GM12878 (cell line): ENCODE data around the gene RCE1. TPM values are rescaled to one million over a fixed set of nuclear protein-coding genes. Genes with fewer than 3 reads are reported as not detected.

Source experiments
- ATF7 ChIP-seq: fragments of 450-650 bp; IDR thresholded peaks from 2 replicates; pipeline ENCODE4 v1.6.1; 2016; ENCODE audit warnings: low read depth, mild to moderate bottlenecking
- CBX5 ChIP-seq: sonication (generic); IDR thresholded peaks from 2 replicates; pipeline ENCODE4 v1.6.1; 2016; ENCODE audit warnings: low read depth, moderate library complexity, mild to moderate bottlenecking, inconsistent platforms
- CEBPB ChIP-seq, 2 experiments: fragments of 150-350 bp in 1 of 2; IDR thresholded peaks; 2 replicates each; pipeline ENCODE4 v1.6.1; 2012 to 2014; ENCODE audit warnings: low read depth in 2 of 2, low read length in 2 of 2, borderline replicate concordance in 1 of 2, inconsistent platforms in 1 of 2
- HCFC1 ChIP-seq: fragments of 150-350 bp; IDR thresholded peaks from 2 replicates; pipeline ENCODE4 v1.6.1; 2014; ENCODE audit warnings: low read length
- HDAC6 ChIP-seq: fragments of 200-600 bp; sonication (generic); IDR thresholded peaks from one replicate; pipeline ENCODE4 v1.8.0; 2017; ENCODE audit warnings: antibody characterized with exemption; ENCODE audit not compliant: unreplicated experiment
- IKZF2 ChIP-seq, 2 experiments: fragments of 450-650 bp; IDR thresholded peaks; 2 replicates each; pipeline ENCODE4 v1.6.1; 2017; ENCODE audit warnings: mild to moderate bottlenecking in 2 of 2, moderate library complexity in 2 of 2
- JUNB ChIP-seq: IDR thresholded peaks from 2 replicates; pipeline ENCODE4 v1.6.1; 2016; ENCODE audit warnings: antibody characterized with exemption, mild to moderate bottlenecking
- JUND ChIP-seq: IDR thresholded peaks from 2 replicates; pipeline ENCODE4 v1.6.1; 2012; ENCODE audit warnings: low read depth, mild to moderate bottlenecking, low read length, improper control_type of control experiment, moderate library complexity
- KAT2A ChIP-seq: conservative IDR thresholded peaks from 2 replicates; pipeline ENCODE4 v1.6.1; 2011; ENCODE audit warnings: low read depth, low read length; ENCODE audit not compliant: control insufficient read depth
- KLF5 ChIP-seq: fragments of 450-650 bp; IDR thresholded peaks from 2 replicates; pipeline ENCODE4 v1.6.1; 2014; ENCODE audit warnings: mild to moderate bottlenecking; ENCODE audit not compliant: partially characterized antibody
- MEF2B ChIP-seq: fragments of 450-650 bp; IDR thresholded peaks from 2 replicates; pipeline ENCODE4 v1.6.1; 2018; ENCODE audit warnings: mild to moderate bottlenecking, moderate library complexity; ENCODE audit not compliant: partially characterized antibody, poor library complexity, severe bottlenecking
- MTA3 ChIP-seq: IDR thresholded peaks from 2 replicates; pipeline ENCODE4 v1.6.1; 2012; ENCODE audit warnings: low read length, inconsistent platforms, borderline replicate concordance
- NBN ChIP-seq: fragments of 450-650 bp; IDR thresholded peaks from 2 replicates; pipeline ENCODE4 v1.6.1; 2016
- NFIC ChIP-seq: IDR thresholded peaks from 2 replicates; pipeline ENCODE4 v1.6.1; 2012; ENCODE audit warnings: low read depth, mild to moderate bottlenecking, inconsistent platforms, low read length, moderate library complexity
- NFYB ChIP-seq: IDR thresholded peaks from 2 replicates; pipeline ENCODE4 v1.6.1; 2011; ENCODE audit warnings: low read depth, mild to moderate bottlenecking, low read length, improper control_type of control experiment, moderate library complexity; ENCODE audit not compliant: insufficient read depth
- NR2C1 ChIP-seq: fragments of 450-650 bp; IDR thresholded peaks from 2 replicates; pipeline ENCODE4 v1.6.1; 2017; ENCODE audit warnings: antibody characterized with exemption, mild to moderate bottlenecking, moderate library complexity
- RB1 ChIP-seq: fragments of 450-650 bp; formaldehyde crosslinking; IDR thresholded peaks from 2 replicates; pipeline ENCODE4 v1.6.1; 2017; ENCODE audit warnings: mild to moderate bottlenecking, borderline replicate concordance
- SIX5 ChIP-seq: IDR thresholded peaks from 2 replicates; pipeline ENCODE4 v1.6.1; 2011; ENCODE audit warnings: mild to moderate bottlenecking, low read depth, low read length, moderate library complexity; ENCODE audit not compliant: severe bottlenecking
- TCF7 ChIP-seq: IDR thresholded peaks from 2 replicates; pipeline ENCODE4 v1.6.1; 2014; ENCODE audit warnings: antibody characterized with exemption, borderline replicate concordance
- ZBTB11 ChIP-seq: fragments of 450-650 bp; formaldehyde crosslinking; IDR thresholded peaks from 2 replicates; pipeline ENCODE4 v1.5.0; 2022; ENCODE audit warnings: mild to moderate bottlenecking, missing genetic modification characterization
- polyA plus RNA-seq, 11 experiments: library from polyadenylated mRNA; depleted of rRNA in 4 of 11; unstranded in 6 of 11; stranded (reverse) in 5 of 11; fragments of >200 nt; fragmentation: Nextera tagmentation in 4 of 11; fragmentation: Illumina TruSeq in 1 of 11; extraction: Ambion mirVana in 4 of 11; extraction: Trizol in 1 of 11; gene quantifications; 1 replicate in 1 of 11; 2 replicates in 10 of 11; pipeline versions ENCODE4 v1.2.1 to v1.2.3, GENCODE V29; 2011 to 2016; ENCODE audit warnings: inconsistent platforms in 2 of 11, missing spikeins in 2 of 11, low read depth in 1 of 11
- total RNA-seq, 4 experiments: library from RNA; depleted of rRNA in 3 of 4; stranded (reverse); fragments of >200 nt in 3 of 4; fragmentation: Illumina TruSeq in 1 of 4; extraction: Trizol in 1 of 4; gene quantifications; 2 replicates each; pipeline versions ENCODE4 v1.2.1 to v1.2.3, GENCODE V29; 2013 to 2021
- TF ChIP-seq, protein P1 (sequence below): IDR thresholded peaks from 2 replicates; pipeline ENCODE4 v1.6.1; 2012; ENCODE audit warnings: low read depth, low read length, improper control_type of control experiment
- TF ChIP-seq, protein P2 (sequence below): IDR thresholded peaks from 2 replicates; pipeline ENCODE4 v1.6.1; 2012; ENCODE audit warnings: low read depth, low read length, improper control_type of control experiment
- TF ChIP-seq, protein P3 (sequence below): fragments of 450-650 bp; formaldehyde crosslinking; IDR thresholded peaks from 2 replicates; pipeline ENCODE4 v1.4.0; 2020; ENCODE audit warnings: mild to moderate bottlenecking, moderate library complexity

The RCE1 gene
- total and polyA plus RNA-seq, 10 of the 15 experiments (the other 5 are each of a cell fraction or from before 2014, with no cell fraction given): 0.79 to 32.9 (median 16.4) TPM

DNA sequence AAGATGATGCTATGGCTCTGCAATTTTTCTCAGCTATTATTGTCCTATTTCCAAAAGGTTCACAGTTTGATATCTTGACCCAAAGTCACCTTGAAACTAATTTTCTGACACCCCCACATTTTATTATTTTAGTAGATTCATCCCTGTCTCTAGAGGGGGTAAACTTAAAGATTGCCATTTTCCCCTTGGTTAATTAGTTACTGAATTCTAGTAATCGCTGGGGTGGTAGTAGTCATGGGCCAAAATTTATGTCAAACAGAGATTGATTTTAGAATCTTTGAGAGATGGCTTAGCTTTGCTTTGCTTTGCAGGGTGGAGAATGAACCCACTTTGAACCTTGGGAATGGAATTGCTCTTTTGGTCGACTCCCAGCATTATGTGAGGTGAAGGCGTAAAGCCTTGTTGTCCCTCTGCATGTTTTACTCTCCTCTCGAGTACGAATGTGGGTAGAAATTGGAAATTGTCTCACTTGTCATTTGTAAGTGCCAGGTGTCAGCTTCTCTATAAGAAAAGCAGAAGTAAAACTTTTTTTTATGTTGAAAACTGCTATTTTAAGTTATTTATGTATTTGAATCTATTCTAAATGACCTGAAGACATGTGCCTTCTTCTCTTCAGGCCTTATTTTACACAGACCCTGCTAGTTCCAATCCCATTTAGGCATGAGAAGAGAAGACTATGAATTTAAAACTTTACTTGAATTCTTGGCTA, 42.4 kb upstream of the RCE1 start (continued):
- TF ChIP-seq ZBTB11 (CRISPR knock-in tag) (no peak), HCFC1 (no peak), CEBPB (IDR thresholded peaks at IDR 0.05; ENCODE audit: borderline replicate concordance in 1 of 2, low read depth in 2 of 2, low read length in 2 of 2) (no peak; a peak in 1 of 4 replicates), HDAC6 (no peak), NFIC (peak; percentile 45; the same call in 1 of the 2 replicates), IKZF2 (IDR thresholded peaks at IDR 0.05) (peak; percentile 31 to 56; a peak in 2 of 4 replicates), KAT2A (no peak), KLF5 (no peak), ATF7 (peak; percentile 59), MTA3 (no peak), MEF2B (peak; percentile 84), RB1 (no peak), NFYB (no peak), JUNB (no peak), SIX5 (no peak), CBX5 (0 out of 2 replicates have a peak, but pooled peaks have one; percentile 30), TCF7 (no peak), NBN (0 out of 2 replicates have a peak, but pooled peaks have one; percentile 23), JUND (no peak), NR2C1 (no peak)
- TF ChIP-seq, protein P1, sequence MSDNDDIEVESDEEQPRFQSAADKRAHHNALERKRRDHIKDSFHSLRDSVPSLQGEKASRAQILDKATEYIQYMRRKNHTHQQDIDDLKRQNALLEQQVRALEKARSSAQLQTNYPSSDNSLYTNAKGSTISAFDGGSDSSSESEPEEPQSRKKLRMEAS: no peak
- TF ChIP-seq, protein P2, sequence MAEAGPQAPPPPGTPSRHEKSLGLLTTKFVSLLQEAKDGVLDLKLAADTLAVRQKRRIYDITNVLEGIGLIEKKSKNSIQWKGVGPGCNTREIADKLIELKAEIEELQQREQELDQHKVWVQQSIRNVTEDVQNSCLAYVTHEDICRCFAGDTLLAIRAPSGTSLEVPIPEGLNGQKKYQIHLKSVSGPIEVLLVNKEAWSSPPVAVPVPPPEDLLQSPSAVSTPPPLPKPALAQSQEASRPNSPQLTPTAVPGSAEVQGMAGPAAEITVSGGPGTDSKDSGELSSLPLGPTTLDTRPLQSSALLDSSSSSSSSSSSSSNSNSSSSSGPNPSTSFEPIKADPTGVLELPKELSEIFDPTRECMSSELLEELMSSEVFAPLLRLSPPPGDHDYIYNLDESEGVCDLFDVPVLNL: no peak
- TF ChIP-seq, protein P3, sequence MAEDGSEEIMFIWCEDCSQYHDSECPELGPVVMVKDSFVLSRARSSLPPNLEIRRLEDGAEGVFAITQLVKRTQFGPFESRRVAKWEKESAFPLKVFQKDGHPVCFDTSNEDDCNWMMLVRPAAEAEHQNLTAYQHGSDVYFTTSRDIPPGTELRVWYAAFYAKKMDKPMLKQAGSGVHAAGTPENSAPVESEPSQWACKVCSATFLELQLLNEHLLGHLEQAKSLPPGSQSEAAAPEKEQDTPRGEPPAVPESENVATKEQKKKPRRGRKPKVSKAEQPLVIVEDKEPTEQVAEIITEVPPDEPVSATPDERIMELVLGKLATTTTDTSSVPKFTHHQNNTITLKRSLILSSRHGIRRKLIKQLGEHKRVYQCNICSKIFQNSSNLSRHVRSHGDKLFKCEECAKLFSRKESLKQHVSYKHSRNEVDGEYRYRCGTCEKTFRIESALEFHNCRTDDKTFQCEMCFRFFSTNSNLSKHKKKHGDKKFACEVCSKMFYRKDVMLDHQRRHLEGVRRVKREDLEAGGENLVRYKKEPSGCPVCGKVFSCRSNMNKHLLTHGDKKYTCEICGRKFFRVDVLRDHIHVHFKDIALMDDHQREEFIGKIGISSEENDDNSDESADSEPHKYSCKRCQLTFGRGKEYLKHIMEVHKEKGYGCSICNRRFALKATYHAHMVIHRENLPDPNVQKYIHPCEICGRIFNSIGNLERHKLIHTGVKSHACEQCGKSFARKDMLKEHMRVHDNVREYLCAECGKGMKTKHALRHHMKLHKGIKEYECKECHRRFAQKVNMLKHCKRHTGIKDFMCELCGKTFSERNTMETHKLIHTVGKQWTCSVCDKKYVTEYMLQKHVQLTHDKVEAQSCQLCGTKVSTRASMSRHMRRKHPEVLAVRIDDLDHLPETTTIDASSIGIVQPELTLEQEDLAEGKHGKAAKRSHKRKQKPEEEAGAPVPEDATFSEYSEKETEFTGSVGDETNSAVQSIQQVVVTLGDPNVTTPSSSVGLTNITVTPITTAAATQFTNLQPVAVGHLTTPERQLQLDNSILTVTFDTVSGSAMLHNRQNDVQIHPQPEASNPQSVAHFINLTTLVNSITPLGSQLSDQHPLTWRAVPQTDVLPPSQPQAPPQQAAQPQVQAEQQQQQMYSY: no peak
